GM12878 (cell line): ENCODE results near the gene GLRX5. TPM values are rescaled to one million over a fixed set of nuclear protein-coding genes. Genes with fewer than 3 reads are reported as not detected.

Experiments used
- ATAC-seq: fragments of 200-7000 bp; cut with Tn5 transposase; 3 replicates; pipeline ENCODE4 v1.9.1; 2020; ENCODE audit warnings: mild to moderate bottlenecking, moderate library complexity
- BruUV-seq: library from RNA; stranded (reverse); fragments of 400-500 nt; replicated peaks from 2 replicates; lab custom pipeline; 2021; lab: Mats Ljungman, UMichigan
- CTCF ChIA-PET: fragments of 300-600 bp; sonication (Branson Sonifier 250); formaldehyde crosslinking; extraction: SDS; loops from one replicate; lab custom pipeline; 2021; ENCODE audit warnings: inconsistent platforms; lab: Yijun Ruan, JAX
- POLR2A ChIA-PET: fragments of 350-600 bp; formaldehyde crosslinking; extraction: SDS; loops from one replicate; lab custom pipeline; 2021; ENCODE audit warnings: inconsistent platforms; lab: Charles Lee
- RAD21 ChIA-PET: fragments of 300-600 bp; sonication (Branson Sonifier 250); formaldehyde crosslinking; loops from one replicate; lab custom pipeline; 2023; ENCODE audit warnings: antibody characterized with exemption; ENCODE audit not compliant: unreplicated experiment; lab: Charles Lee
- SMC1A ChIA-PET: fragments of 300-600 bp; sonication (Branson Sonifier 250); formaldehyde crosslinking; loops from one replicate; lab custom pipeline; 2023; ENCODE audit not compliant: unreplicated experiment, uncharacterized antibody; lab: Charles Lee
- DNase-seq: peaks from one replicate; pipeline ENCODE4 v3.0.0-alpha.2; 2011; ENCODE audit warnings: low read depth, low spot score
- FAIRE-seq: peaks from 3 replicates; lab custom pipeline; 2011; peaks lifted over from hg19 to GRCh38; lab: Jason Lieb, UNC
- H2AFZ ChIP-seq: 2 replicates; pipeline ENCODE4 v1.6.0; 2011; ENCODE audit warnings: low read depth, low read length, control low read depth; ENCODE audit not compliant: control insufficient read depth
- H3K27ac ChIP-seq: 2 replicates; pipeline ENCODE4 v1.5.1; 2011; ENCODE audit warnings: control low read depth; ENCODE audit not compliant: control insufficient read depth, insufficient read depth
- H3K27me3 ChIP-seq, 2 experiments: replicated peaks in 1 of 2; 2 replicates each; pipeline versions ENCODE4 v1.6.0 to v1.6.1; 2011; ENCODE audit warnings: low read length in 1 of 2; ENCODE audit not compliant: control insufficient read depth in 2 of 2, insufficient read depth in 2 of 2
- H3K36me3 ChIP-seq, 2 experiments: 2 replicates each; pipeline ENCODE4 v1.5.1; 2011; ENCODE audit warnings: low read length in 1 of 2; ENCODE audit not compliant: control insufficient read depth in 2 of 2, insufficient read depth in 2 of 2
- H3K4me1 ChIP-seq: 2 replicates; pipeline ENCODE4 v1.6.1; 2011; ENCODE audit warnings: mild to moderate bottlenecking, low read length, moderate library complexity, mixed read lengths; ENCODE audit not compliant: control insufficient read depth, insufficient read depth
- H3K4me2 ChIP-seq: 2 replicates; pipeline ENCODE4 v1.6.0; 2011; ENCODE audit warnings: control low read depth; ENCODE audit not compliant: control insufficient read depth, insufficient read depth
- H3K4me3 ChIP-seq: fragments of 200-600 bp; sonication (generic); 2 replicates; pipeline ENCODE4 v1.5.1; 2016
- H3K79me2 ChIP-seq: 2 replicates; pipeline ENCODE4 v1.6.0; 2011; ENCODE audit warnings: low read length; ENCODE audit not compliant: control insufficient read depth, insufficient read depth
- H3K9ac ChIP-seq: 2 replicates; pipeline ENCODE4 v1.8.0; 2011; ENCODE audit warnings: low read length, control low read depth, mixed read lengths; ENCODE audit not compliant: control insufficient read depth, insufficient read depth
- H3K9me3 ChIP-seq: replicated peaks from 3 replicates; pipeline ENCODE4 v1.5.1; 2011; ENCODE audit warnings: mild to moderate bottlenecking, low read length; ENCODE audit not compliant: control insufficient read depth, insufficient read depth
- H4K20me1 ChIP-seq: 2 replicates; pipeline ENCODE4 v1.6.0; 2011; ENCODE audit not compliant: control insufficient read depth, insufficient read depth
- CBFB ChIP-seq: IDR thresholded peaks from 2 replicates; pipeline ENCODE4 v1.6.1; 2016; ENCODE audit warnings: antibody characterized with exemption, low read depth
- CBX5 ChIP-seq: sonication (generic); IDR thresholded peaks from 2 replicates; pipeline ENCODE4 v1.6.1; 2016; ENCODE audit warnings: low read depth, moderate library complexity, mild to moderate bottlenecking, inconsistent platforms
- EGR1 ChIP-seq, 2 experiments: IDR thresholded peaks; 1 replicate in 1 of 2; 2 replicates in 1 of 2; pipeline ENCODE4 v1.6.1; 2011 to 2012; ENCODE audit warnings: low read depth in 2 of 2, low read length in 2 of 2, borderline replicate concordance in 1 of 2, mild to moderate bottlenecking in 1 of 2, moderate library complexity in 1 of 2
- IKZF2 ChIP-seq, 2 experiments: fragments of 450-650 bp; IDR thresholded peaks; 2 replicates each; pipeline ENCODE4 v1.6.1; 2017; ENCODE audit warnings: mild to moderate bottlenecking in 2 of 2, moderate library complexity in 2 of 2
- NFXL1 ChIP-seq: fragments of 450-650 bp; IDR thresholded peaks from 2 replicates; pipeline ENCODE4 v1.6.1; 2017; ENCODE audit warnings: antibody characterized with exemption, mild to moderate bottlenecking, borderline replicate concordance
- NRF1 ChIP-seq: conservative IDR thresholded peaks from 2 replicates; pipeline ENCODE4 v1.6.1; 2011; ENCODE audit warnings: mild to moderate bottlenecking, low read depth, low read length, improper control_type of control experiment
- RAD21 ChIP-seq: IDR thresholded peaks from 2 replicates; pipeline ENCODE4 v1.6.1; 2011; ENCODE audit warnings: mild to moderate bottlenecking, low read depth, low read length, moderate library complexity; ENCODE audit not compliant: insufficient read depth
- RB1 ChIP-seq: fragments of 450-650 bp; formaldehyde crosslinking; IDR thresholded peaks from 2 replicates; pipeline ENCODE4 v1.6.1; 2017; ENCODE audit warnings: mild to moderate bottlenecking, borderline replicate concordance
- YBX1 ChIP-seq: fragments of 450-650 bp; IDR thresholded peaks from 2 replicates; pipeline ENCODE4 v1.6.1; 2016; ENCODE audit warnings: antibody characterized with exemption
- WGBS: methylation state at CpG from one replicate; pipeline ENCODE4 v1.1.6; 2016; ENCODE audit warnings: low lambda C conversion rate; ENCODE audit not compliant: insufficient replicate concordance, insufficient coverage; ENCODE audit errors: missing lambda C conversion rate; 5-methylcytosine and 5-hydroxymethylcytosine counted together
- in situ Hi-C: fragments of 300-500 bp; cut with MboI; formaldehyde crosslinking; loops from 9 replicates; pipeline ENCODE4 v1.14.3; 2018; ENCODE audit warnings: mixed read lengths
- intact Hi-C: fragments of 100-400 bp; cut with micrococcal nuclease; formaldehyde crosslinking; loops from one replicate; pipeline ENCODE4 v1.14.2; 2022; ENCODE audit not compliant: unreplicated experiment
- polyA plus RNA-seq, 11 experiments: library from polyadenylated mRNA; depleted of rRNA in 4 of 11; unstranded in 6 of 11; stranded (reverse) in 5 of 11; fragments of >200 nt; fragmentation: Nextera tagmentation in 4 of 11; fragmentation: Illumina TruSeq in 1 of 11; extraction: Ambion mirVana in 4 of 11; extraction: Trizol in 1 of 11; gene quantifications; 1 replicate in 1 of 11; 2 replicates in 10 of 11; pipeline versions ENCODE4 v1.2.1 to v1.2.3, GENCODE V29; 2011 to 2016; ENCODE audit warnings: inconsistent platforms in 2 of 11, missing spikeins in 2 of 11, low read depth in 1 of 11
- total RNA-seq, 4 experiments: library from RNA; depleted of rRNA in 3 of 4; stranded (reverse); fragments of >200 nt in 3 of 4; fragmentation: Illumina TruSeq in 1 of 4; extraction: Trizol in 1 of 4; gene quantifications; 2 replicates each; pipeline versions ENCODE4 v1.2.1 to v1.2.3, GENCODE V29; 2013 to 2021
- TF ChIP-seq, protein P1 (sequence below): fragments of 450-650 bp; IDR thresholded peaks from 2 replicates; pipeline ENCODE4 v1.6.1; 2017; ENCODE audit warnings: mild to moderate bottlenecking
- TF ChIP-seq, protein P2 (sequence below): IDR thresholded peaks from 2 replicates; pipeline ENCODE4 v1.6.1; 2012; ENCODE audit warnings: low read depth, low read length, improper control_type of control experiment
- TF ChIP-seq, protein P3 (sequence below): IDR thresholded peaks from 2 replicates; pipeline ENCODE4 v1.6.1; 2011; ENCODE audit warnings: low read depth, mild to moderate bottlenecking, low read length, moderate library complexity, borderline replicate concordance; ENCODE audit errors: extremely low read depth
- TF ChIP-seq, protein P4 (sequence below): fragments of 450-650 bp; IDR thresholded peaks from 2 replicates; pipeline ENCODE4 v1.6.1; 2017; ENCODE audit warnings: mild to moderate bottlenecking, moderate library complexity
- TF ChIP-seq, protein P5 (sequence below): fragments of 450-650 bp; formaldehyde crosslinking; IDR thresholded peaks from 2 replicates; pipeline ENCODE4 v1.5.0; 2022; ENCODE audit warnings: mild to moderate bottlenecking, missing genetic modification characterization

The GLRX5 gene
- total and polyA plus RNA-seq, 10 of the 15 experiments (the other 5 are each of a cell fraction or from before 2014, with no cell fraction given): 12.8 to 139 (median 55.4) TPM

DNA sequence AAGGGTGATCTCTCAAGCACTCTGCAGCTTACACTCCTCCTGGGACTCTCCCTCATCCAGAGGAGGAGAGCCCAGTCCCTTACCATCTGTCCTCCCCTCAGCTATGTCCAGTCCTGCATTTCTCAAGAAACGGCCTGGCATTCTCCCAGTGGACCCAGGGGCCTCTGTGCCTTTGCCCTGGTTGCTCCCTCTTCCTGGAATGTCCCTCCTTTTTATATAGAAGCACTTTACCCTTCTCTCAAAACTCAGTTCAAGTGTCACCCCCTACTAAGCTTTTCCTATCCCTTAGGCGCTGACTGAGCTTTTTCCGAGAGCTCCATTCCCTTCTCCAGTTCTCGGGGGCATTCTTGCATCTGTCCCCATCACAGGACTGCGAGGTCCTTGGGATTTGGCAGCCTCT, 8.9 kb upstream of the GLRX5 start:
- H3K36me3 ChIP-seq: no peaks in the 10 kb centered on the region; a peak in 1 of 4 replicates
- in situ Hi-C loops (no loop called here), intact Hi-C loops (no loop called here)
- no peak overlapping the region for H3K9ac ChIP-seq
- 77% methylated on average over 5 of the region's 5 CpGs for WGBS
- H3K27me3 ChIP-seq: no peaks in the 10 kb centered on the region
- SMC1A ChIA-PET: interaction anchor here (0.8 to 8.3 kb wide), 12 partner anchors 11 to 98 kb away, joined by 3 to 187 read pairs (median 10); no protein-coding TSS in a partner anchor
- H3K27ac ChIP-seq: no peak overlapping the region
- no peaks in the 10 kb centered on the region; the same call in 1 of the 2 replicates for H3K4me1 ChIP-seq
- H3K4me2 ChIP-seq: no peak overlapping the region
- peaks cover 7% of the 10 kb centered on the region for H3K79me2 ChIP-seq
- no peak for DNase-seq
- POLR2A ChIA-PET: interaction anchor here (1.1 kb wide), 1 partner anchor 12 kb away, joined by 3 read pairs; no protein-coding TSS in a partner anchor
- no peaks in the 10 kb centered on the region for H4K20me1 ChIP-seq
- H2AFZ ChIP-seq: no peak overlapping the region
- RAD21 ChIA-PET: interaction anchor here (0.9 to 9.8 kb wide), 5 partner anchors 11 to 82 kb away, joined by 3 to 171 read pairs (median 13); partner anchors contain the start of gene SYNE3
- no TSS peak for BruUV-seq
- no peak for ATAC-seq
- no peak overlapping the region for H3K4me3 ChIP-seq
- FAIRE-seq: no peak
- no peaks in the 10 kb centered on the region for H3K9me3 ChIP-seq
- CTCF ChIA-PET: interaction anchor here (0.7 to 18.0 kb wide), 12 partner anchors 10 to 496 kb away, joined by 3 to 525 read pairs (median 15); partner anchors contain the start of gene SYNE3
- TF ChIP-seq NRF1 (no peak), CBX5 (no peak), YBX1 (no peak), EGR1 (IDR thresholded peaks at IDR 0.05; ENCODE audit: borderline replicate concordance in 1 of 2, low read depth in 2 of 2, low read length in 2 of 2) (no peak), CBFB (no peak), RAD21 (no peak), NFXL1 (no peak), IKZF2 (IDR thresholded peaks at IDR 0.05) (no peak), RB1 (no peak)
- TF ChIP-seq, protein P1, sequence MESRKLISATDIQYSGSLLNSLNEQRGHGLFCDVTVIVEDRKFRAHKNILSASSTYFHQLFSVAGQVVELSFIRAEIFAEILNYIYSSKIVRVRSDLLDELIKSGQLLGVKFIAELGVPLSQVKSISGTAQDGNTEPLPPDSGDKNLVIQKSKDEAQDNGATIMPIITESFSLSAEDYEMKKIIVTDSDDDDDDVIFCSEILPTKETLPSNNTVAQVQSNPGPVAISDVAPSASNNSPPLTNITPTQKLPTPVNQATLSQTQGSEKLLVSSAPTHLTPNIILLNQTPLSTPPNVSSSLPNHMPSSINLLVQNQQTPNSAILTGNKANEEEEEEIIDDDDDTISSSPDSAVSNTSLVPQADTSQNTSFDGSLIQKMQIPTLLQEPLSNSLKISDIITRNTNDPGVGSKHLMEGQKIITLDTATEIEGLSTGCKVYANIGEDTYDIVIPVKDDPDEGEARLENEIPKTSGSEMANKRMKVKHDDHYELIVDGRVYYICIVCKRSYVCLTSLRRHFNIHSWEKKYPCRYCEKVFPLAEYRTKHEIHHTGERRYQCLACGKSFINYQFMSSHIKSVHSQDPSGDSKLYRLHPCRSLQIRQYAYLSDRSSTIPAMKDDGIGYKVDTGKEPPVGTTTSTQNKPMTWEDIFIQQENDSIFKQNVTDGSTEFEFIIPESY: no peak
- TF ChIP-seq, protein P2, sequence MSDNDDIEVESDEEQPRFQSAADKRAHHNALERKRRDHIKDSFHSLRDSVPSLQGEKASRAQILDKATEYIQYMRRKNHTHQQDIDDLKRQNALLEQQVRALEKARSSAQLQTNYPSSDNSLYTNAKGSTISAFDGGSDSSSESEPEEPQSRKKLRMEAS: no peak
- TF ChIP-seq, protein P3, sequence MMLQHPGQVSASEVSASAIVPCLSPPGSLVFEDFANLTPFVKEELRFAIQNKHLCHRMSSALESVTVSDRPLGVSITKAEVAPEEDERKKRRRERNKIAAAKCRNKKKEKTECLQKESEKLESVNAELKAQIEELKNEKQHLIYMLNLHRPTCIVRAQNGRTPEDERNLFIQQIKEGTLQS: no peak
- TF ChIP-seq, protein P4, sequence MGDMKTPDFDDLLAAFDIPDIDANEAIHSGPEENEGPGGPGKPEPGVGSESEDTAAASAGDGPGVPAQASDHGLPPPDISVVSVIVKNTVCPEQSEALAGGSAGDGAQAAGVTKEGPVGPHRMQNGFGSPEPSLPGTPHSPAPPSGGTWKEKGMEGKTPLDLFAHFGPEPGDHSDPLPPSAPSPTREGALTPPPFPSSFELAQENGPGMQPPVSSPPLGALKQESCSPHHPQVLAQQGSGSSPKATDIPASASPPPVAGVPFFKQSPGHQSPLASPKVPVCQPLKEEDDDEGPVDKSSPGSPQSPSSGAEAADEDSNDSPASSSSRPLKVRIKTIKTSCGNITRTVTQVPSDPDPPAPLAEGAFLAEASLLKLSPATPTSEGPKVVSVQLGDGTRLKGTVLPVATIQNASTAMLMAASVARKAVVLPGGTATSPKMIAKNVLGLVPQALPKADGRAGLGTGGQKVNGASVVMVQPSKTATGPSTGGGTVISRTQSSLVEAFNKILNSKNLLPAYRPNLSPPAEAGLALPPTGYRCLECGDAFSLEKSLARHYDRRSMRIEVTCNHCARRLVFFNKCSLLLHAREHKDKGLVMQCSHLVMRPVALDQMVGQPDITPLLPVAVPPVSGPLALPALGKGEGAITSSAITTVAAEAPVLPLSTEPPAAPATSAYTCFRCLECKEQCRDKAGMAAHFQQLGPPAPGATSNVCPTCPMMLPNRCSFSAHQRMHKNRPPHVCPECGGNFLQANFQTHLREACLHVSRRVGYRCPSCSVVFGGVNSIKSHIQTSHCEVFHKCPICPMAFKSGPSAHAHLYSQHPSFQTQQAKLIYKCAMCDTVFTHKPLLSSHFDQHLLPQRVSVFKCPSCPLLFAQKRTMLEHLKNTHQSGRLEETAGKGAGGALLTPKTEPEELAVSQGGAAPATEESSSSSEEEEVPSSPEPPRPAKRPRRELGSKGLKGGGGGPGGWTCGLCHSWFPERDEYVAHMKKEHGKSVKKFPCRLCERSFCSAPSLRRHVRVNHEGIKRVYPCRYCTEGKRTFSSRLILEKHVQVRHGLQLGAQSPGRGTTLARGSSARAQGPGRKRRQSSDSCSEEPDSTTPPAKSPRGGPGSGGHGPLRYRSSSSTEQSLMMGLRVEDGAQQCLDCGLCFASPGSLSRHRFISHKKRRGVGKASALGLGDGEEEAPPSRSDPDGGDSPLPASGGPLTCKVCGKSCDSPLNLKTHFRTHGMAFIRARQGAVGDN: no peak
- TF ChIP-seq, protein P5, sequence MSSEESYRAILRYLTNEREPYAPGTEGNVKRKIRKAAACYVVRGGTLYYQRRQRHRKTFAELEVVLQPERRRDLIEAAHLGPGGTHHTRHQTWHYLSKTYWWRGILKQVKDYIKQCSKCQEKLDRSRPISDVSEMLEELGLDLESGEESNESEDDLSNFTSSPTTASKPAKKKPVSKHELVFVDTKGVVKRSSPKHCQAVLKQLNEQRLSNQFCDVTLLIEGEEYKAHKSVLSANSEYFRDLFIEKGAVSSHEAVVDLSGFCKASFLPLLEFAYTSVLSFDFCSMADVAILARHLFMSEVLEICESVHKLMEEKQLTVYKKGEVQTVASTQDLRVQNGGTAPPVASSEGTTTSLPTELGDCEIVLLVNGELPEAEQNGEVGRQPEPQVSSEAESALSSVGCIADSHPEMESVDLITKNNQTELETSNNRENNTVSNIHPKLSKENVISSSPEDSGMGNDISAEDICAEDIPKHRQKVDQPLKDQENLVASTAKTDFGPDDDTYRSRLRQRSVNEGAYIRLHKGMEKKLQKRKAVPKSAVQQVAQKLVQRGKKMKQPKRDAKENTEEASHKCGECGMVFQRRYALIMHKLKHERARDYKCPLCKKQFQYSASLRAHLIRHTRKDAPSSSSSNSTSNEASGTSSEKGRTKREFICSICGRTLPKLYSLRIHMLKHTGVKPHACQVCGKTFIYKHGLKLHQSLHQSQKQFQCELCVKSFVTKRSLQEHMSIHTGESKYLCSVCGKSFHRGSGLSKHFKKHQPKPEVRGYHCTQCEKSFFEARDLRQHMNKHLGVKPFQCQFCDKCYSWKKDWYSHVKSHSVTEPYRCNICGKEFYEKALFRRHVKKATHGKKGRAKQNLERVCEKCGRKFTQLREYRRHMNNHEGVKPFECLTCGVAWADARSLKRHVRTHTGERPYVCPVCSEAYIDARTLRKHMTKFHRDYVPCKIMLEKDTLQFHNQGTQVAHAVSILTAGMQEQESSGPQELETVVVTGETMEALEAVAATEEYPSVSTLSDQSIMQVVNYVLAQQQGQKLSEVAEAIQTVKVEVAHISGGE (CRISPR knock-in tag): no peak
